ENCODE measurements around the gene ASXL1. TPM values are rescaled to one million over a fixed set of nuclear protein-coding genes. Genes with fewer than 3 reads are reported as not detected.

The ASXL1 gene
- total and polyA plus RNA-seq, 10 of the 15 experiments (the other 5 are each of a cell fraction or from before 2014, with no cell fraction given), result 11.0 to 87.6 (median 56.8) TPM

- H3K4me1 ChIP-seq (ENCODE audit: control insufficient read depth, insufficient read depth, low read length), result peaks cover 29% of the 10 kb centered on the region
- no peak for DNase-seq (ENCODE audit: low read depth, low spot score)
- H3K27me3 ChIP-seq (replicated peaks in 1 of 2; ENCODE audit: control insufficient read depth in 2 of 2, insufficient read depth in 2 of 2, low read length in 1 of 2), result no peaks in the 10 kb centered on the region
- peak; percentile 83 for FAIRE-seq
- in situ Hi-C loops (cut with MboI) (no loop called here), intact Hi-C loops (cut with micrococcal nuclease; ENCODE audit: unreplicated experiment) (loop anchor here (1.0 kb wide), 1 partner anchor 18 kb away; no protein-coding TSS in a partner anchor)
- no peak overlapping the region for H3K27ac ChIP-seq (ENCODE audit: control insufficient read depth, insufficient read depth)
- H3K9ac ChIP-seq (ENCODE audit: control insufficient read depth, insufficient read depth, low read length), result no peak overlapping the region
- H3K79me2 ChIP-seq (ENCODE audit: control insufficient read depth, insufficient read depth, low read length), result no peaks in the 10 kb centered on the region
- ChIA-PET POLR2A (interaction anchor here (0.6 to 1.0 kb wide), 2 partner anchors 16 to 19 kb away, joined by 3 to 4 read pairs; no protein-coding TSS in a partner anchor), RAD21 (ENCODE audit: unreplicated experiment) (interaction anchor here (0.6 to 1.6 kb wide), 2 partner anchors 19 to 171 kb away, joined by 3 read pairs; no protein-coding TSS in a partner anchor), CTCF (interaction anchor here (0.6 to 1.6 kb wide), 20 partner anchors 8 to 621 kb away, joined by 3 to 5 read pairs (median 4); partner anchors contain the start of gene ASXL1), SMC1A (ENCODE audit: uncharacterized antibody, unreplicated experiment) (interaction anchor here (0.8 to 3.8 kb wide), 14 partner anchors 8 to 315 kb away, joined by 3 to 23 read pairs (median 4); partner anchors contain the start of genes ASXL1 and KIF3B)
- H3K36me3 ChIP-seq (ENCODE audit: control insufficient read depth in 2 of 2, insufficient read depth in 2 of 2, low read length in 1 of 2), result peaks cover 3 to 12% of the 10 kb centered on the region in 2 experiments
- no peaks in the 10 kb centered on the region for H4K20me1 ChIP-seq (ENCODE audit: control insufficient read depth, insufficient read depth)
- 42% methylated on average over 5 of the region's 5 CpGs for WGBS (ENCODE audit: insufficient coverage, insufficient replicate concordance, low lambda C conversion rate, missing lambda C conversion rate)
- no peak overlapping the region for H3K4me2 ChIP-seq (ENCODE audit: control insufficient read depth, insufficient read depth)
- H3K9me3 ChIP-seq (replicated peaks; ENCODE audit: control insufficient read depth, insufficient read depth, low read length), result no peaks in the 10 kb centered on the region
- H3K4me3 ChIP-seq, result no peak overlapping the region
- no peak overlapping the region for H2AFZ ChIP-seq (ENCODE audit: control insufficient read depth, low read depth, low read length)
- ATAC-seq, result peak; percentile 58
- no TSS peak for BruUV-seq (replicated peaks)
- TF ChIP-seq CTCF (IDR thresholded peaks at IDR 0.05 in 2 of 3, conservative IDR thresholded peaks at IDR 0.05 in 1 of 3; ENCODE audit: control insufficient read depth in 2 of 3, extremely low read depth in 1 of 3, insufficient read depth in 1 of 3, low read depth in 3 of 3, low read length in 3 of 3) (peak; percentile 62 to 71 (median 65)), ZSCAN29 (IDR thresholded peaks at IDR 0.05) (no peak), SUZ12 (IDR thresholded peaks at IDR 0.05; ENCODE audit: unreplicated experiment) (no peak), MEF2A (IDR thresholded peaks at IDR 0.05; ENCODE audit: insufficient read depth, low read depth, low read length) (0 out of 2 replicates have a peak, but pooled peaks have one; percentile 10), BHLHE40 (IDR thresholded peaks at IDR 0.05; ENCODE audit: borderline replicate concordance in 1 of 2, low read depth in 2 of 2, low read length in 1 of 2) (no peak), SMARCA5 (IDR thresholded peaks at IDR 0.05) (0 out of 2 replicates have a peak, but pooled peaks have one; percentile 35), CUX1 (IDR thresholded peaks at IDR 0.05; ENCODE audit: insufficient replicate concordance, low read depth, low read length) (no peak), ZNF217 (IDR thresholded peaks at IDR 0.05) (no peak), EED (IDR thresholded peaks at IDR 0.05; ENCODE audit: low read depth) (no peak), E2F8 (IDR thresholded peaks at IDR 0.05; ENCODE audit: low read depth, partially characterized antibody) (no peak), SIX5 (IDR thresholded peaks at IDR 0.05; ENCODE audit: low read depth, low read length, severe bottlenecking) (peak; percentile 25), SMC3 (IDR thresholded peaks at IDR 0.05; ENCODE audit: borderline replicate concordance, low read length) (peak; percentile 78; the same call in 1 of the 2 replicates), RAD21 (IDR thresholded peaks at IDR 0.05; ENCODE audit: insufficient read depth, low read depth, low read length) (peak; percentile 78)
Observed at GRCh38 chr20:32336918-32337347, 21.2 kb upstream of the ASXL1 start.
